Posterior vena cava (tissue), 2 donors: ENCODE results near the gene MED15. TPM values are rescaled to one million over a fixed set of nuclear protein-coding genes. Genes with fewer than 3 reads are reported as not detected.

ENCODE experiments used
- DNase-seq: peaks from one replicate; pipeline ENCODE4 v3.0.0-alpha.2; 2020; ENCODE audit warnings: low spot score
- intact Hi-C, 2 donors: fragments of 100-400 bp; cut with DNase I; formaldehyde crosslinking; loops; one replicate each; pipeline versions ENCODE4 v1.14.1 to v1.14.2; 2022 to 2023
- long read RNA-seq, 2 donors: library from polyadenylated mRNA; unstranded; transcript quantifications; one replicate each; pipeline ENCODE4 v2.0.0, GENCODE V29; 2020 to 2021
- total RNA-seq, 2 donors: library from RNA; stranded (reverse); fragmentation: NEBNext Ultra II Directional; extraction: Animal tissue kit (Norgen Biotek cat#: 25700); gene quantifications; one replicate each; pipeline ENCODE4 v1.2.1, GENCODE V29; 2021
- donor health status: DM: yes; HTN: yes; CAD: no.
- donor health status: DM: yes; HTN: yes; CAD: no.

The MED15 gene, protein sequence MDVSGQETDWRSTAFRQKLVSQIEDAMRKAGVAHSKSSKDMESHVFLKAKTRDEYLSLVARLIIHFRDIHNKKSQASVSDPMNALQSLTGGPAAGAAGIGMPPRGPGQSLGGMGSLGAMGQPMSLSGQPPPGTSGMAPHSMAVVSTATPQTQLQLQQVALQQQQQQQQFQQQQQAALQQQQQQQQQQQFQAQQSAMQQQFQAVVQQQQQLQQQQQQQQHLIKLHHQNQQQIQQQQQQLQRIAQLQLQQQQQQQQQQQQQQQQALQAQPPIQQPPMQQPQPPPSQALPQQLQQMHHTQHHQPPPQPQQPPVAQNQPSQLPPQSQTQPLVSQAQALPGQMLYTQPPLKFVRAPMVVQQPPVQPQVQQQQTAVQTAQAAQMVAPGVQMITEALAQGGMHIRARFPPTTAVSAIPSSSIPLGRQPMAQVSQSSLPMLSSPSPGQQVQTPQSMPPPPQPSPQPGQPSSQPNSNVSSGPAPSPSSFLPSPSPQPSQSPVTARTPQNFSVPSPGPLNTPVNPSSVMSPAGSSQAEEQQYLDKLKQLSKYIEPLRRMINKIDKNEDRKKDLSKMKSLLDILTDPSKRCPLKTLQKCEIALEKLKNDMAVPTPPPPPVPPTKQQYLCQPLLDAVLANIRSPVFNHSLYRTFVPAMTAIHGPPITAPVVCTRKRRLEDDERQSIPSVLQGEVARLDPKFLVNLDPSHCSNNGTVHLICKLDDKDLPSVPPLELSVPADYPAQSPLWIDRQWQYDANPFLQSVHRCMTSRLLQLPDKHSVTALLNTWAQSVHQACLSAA
- total RNA-seq, result 10 to 100 TPM; 75.9 to 80.5 TPM
- long read RNA-seq, donor 1, partial matches to known transcripts, result 22 of 32 reads
- long read RNA-seq, donor 1, other reads (novel, unspliced or antisense), result 5 of 32 reads
- long read RNA-seq, donor 2, partial matches to known transcripts, result 39 of 51 reads
- long read RNA-seq, donor 2, other reads (novel, unspliced or antisense), result 5 of 51 reads

DNA sequence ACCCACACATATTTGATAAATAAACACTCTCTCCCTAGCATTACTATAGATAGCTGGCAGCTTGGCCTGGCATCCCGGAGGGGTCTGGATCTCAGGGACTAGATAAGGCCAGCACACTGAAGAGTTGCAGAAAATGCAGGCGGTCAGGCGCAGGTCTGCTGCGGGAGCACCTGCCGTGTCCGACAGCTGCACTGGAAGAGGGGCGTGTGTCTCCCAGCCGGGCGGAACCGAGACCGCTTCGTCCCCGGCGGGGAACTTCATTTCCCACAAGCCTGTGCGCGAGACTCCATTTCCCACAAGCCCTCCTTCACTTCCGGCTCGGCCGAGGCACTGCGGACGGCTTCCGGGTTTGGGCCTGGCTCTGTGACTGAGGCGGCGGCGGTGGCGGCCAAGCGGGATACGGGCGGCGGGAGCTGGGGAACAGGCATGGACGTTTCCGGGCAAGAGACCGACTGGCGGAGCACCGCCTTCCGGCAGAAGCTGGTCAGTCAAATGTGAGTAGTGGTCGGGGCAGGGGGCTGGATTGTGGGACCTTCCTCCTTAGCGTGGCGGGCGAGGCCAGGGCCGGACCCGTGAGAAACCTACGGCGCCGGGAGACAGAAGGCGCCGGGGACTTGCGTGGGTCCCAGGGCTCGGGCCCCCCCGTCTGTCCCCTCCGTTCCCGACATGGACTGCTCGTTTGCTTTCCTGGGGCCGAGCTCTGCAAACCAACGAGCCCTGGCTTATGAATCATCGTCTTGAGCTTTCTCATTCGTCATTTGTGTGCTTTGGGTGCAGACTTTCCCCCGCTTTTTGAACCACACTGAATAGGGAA is at the start of gene MED15:
TSS of gene MED15 (plus strand) at position 358 of the 814 bp plus-strand sequence. CDS start at position 427, 69 bp downstream.
- intact Hi-C loops, result loop anchor here in 1 of 2 donors (1.0 kb wide), 1 partner anchor 112 kb away; no protein-coding TSS in a partner anchor
- DNase-seq, result peak; percentile 97

DNA sequence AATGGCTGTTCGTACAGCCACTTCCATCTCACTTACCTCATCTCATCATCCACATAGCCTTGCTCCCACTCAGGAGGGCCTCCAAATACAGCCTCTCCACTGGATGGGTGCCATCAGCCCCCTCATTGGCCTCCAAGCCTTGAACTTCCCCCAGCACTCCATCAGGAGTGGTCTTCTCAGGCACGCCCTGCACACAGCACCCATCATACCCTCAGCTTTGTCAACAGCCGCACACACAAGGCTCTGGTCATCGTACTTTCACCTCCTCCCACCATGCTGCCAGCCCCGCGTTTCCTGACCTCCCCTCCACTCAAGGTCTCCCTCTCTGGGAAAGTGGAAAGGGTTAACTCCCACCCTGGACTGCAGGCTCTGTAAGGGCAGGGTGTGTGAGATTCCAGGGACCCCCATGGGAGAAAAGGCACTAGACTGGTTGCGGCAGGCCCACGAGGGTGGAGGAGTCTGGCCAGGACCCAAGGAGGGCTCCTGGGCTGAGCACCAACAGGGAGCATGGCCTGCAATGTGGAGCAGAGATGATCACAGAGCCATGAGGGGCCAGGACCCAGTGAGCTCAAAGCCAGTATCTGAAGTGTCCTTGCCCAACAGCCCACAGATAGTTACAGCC is 48.8 kb upstream of the MED15 start:
- intact Hi-C loops, result loop anchor here in 1 of 2 donors (10.0 kb wide), 1 partner anchor 54 kb away; no protein-coding TSS in a partner anchor
- peak; percentile 58 for DNase-seq

DNA sequence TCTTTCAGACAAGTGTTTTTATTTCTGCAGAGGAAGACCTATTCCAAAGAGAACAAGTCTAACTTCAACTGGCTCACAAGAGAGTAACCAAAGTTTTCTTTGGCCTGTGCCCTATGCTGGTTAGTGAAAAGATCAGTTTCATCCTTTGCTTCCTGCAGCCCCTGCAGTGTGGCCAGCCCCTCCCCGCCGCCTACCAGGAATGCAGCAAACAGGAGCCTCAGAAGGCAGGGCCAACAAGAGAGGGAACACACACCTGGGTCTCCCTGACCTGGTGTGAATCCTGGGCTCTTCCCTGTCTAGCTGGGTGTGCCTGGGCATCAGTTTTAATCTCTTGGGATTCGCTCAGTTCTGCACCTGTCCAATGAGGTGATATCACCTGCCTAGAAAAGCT is 48.3 kb upstream of the MED15 start:
- intact Hi-C loops, result loop anchor here in 1 of 2 donors (10.0 kb wide), 1 partner anchor 54 kb away; no protein-coding TSS in a partner anchor
- DNase-seq, result peak; percentile 52

DNA sequence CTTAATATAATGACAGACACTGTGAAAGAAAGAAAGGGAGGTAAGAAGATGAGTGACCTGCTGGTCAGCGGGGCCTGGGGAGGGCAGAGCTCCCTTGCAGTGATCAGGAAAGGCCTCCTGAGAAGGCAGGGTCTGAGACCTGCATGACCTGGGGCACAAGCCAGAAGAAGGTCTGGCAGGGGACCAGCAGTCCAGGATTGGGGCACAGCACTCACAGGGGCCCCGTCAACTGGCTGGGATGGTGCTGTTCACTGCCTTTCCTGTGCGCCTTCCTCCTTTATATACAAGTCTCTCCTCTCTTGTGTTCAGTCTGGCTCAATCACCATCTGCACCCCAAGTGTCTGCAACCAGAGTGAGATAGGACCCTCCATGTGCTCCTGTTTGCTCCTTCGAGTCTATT is 47.5 kb upstream of the MED15 start:
- intact Hi-C loops, result loop anchor here in 1 of 2 donors (10.0 kb wide), 1 partner anchor 55 kb away; no protein-coding TSS in a partner anchor
- DNase-seq, result peak; percentile 61

DNA sequence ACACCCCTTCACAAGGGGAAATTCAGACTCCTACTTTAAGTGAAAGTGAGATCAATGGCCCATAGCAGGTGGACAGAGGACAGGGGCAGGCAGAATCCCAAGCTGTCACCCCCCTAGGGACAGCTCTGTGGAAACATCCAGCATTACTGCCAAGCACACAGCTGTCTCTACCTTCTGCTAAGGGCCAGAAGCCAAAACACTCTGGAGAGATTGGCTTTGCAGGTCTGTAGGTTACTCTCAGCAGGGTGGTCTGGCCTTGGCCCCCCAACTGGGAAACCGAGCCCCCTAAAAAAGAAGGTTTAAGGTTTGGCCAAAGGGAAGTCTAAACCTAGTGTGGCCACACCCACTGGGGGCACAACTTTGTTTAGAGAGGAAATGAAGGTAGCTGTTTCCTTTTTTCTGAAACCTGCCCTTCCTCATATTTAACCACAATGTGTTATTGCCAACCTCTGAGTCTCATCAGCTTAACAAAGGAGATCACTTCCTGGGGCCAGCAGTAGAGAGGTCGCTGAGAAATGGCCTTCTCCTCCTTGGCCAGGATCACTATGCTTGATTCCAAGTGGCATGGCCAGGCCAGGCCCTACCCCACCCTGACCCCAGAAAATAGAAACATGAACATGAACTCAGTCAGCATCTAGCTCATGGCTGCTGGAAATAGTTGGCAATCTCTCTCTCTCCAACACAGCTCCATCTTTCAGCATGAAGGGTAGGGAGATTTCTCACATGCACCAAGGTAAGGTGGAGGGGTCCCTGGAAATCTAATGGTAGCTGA is 43.9 kb upstream of the MED15 start:
- DNase-seq, result no peak
- intact Hi-C loops, result no loop called here

DNA sequence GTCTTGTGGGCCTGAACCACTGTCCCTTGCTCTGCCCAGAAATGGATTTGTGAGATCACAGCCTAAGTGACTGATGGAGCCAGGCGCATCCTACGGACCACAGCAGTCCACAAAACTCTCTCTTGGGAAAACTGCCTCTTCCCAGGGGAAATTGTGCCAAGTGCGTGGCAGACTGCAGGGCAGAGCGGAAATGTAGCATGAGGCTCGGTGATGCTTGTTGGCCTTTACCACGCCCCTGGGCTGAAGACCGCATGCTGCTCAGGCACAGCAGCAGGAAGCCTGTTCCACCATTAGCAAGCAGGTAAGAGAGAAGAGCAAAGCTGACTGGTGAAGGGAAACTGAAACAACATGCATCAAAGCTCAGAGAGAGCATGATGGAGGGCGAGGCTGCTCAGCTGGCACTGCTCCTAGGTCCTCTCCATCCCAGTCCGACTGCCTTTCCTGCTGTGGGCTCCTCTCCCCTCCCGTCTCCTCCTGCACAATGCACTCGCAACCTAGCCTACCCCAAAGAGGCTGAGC is 43.3 kb upstream of the MED15 start:
- intact Hi-C loops, result no loop called here
- DNase-seq, result no peak

DNA sequence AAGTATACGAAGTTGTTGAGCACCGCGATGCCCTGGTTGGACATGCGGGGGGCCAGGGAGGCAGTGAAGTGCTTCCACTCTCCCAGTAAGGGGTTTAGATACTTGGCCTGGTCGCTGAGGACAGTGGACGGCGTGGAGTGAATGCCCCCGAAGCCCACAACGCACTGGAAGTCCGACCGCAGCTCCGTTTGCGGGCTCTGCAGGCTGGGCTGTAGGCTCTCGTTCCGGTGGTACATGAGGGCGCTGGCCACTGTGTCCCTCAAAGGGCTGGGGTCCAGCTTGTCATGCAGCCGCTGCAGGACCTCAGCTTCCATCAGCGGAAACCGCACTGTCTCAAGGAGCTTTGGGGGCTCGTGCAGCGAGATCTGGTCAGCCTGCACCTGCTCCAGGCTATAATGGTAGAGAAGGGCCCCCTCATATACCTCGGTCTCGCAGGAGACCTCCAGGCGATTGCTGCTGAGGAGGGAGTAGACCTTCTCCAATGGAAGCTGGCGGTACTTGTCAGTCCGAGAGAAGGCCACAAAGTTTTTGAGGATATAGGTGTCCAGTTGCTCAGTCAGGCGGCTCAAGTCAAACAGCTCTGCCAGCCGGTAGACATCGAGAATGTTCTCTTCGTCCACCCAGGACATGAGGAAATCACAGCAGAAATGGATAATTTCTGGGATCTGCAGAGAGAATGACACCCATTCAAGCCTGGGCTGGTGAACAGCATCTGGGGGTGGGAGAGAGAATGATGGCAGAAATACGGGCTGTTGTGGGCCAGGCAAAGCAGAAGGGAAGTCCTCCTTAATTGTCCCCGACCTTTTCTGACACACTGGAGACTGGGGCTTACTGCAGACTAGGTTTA is 42.3 kb upstream of the MED15 start:
- peak; percentile 16 for DNase-seq
- intact Hi-C loops, result no loop called here

DNA sequence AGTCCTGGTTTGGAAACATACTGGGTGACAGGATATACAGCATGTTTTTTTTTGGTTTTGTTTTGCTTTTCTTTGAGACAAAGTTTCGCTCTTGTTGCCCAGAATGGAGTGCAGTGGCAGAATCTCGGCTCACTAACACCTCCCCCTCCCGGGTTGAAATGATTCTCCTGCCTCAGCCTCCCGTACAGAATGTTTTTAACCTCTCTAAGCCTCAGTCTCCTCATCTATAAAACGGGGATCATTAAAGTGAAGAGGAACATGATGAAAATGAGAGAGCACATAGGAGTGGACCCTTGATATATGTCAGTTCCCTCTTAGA is 41.7 kb upstream of the MED15 start:
- intact Hi-C loops, result no loop called here
- DNase-seq, result no peak

DNA sequence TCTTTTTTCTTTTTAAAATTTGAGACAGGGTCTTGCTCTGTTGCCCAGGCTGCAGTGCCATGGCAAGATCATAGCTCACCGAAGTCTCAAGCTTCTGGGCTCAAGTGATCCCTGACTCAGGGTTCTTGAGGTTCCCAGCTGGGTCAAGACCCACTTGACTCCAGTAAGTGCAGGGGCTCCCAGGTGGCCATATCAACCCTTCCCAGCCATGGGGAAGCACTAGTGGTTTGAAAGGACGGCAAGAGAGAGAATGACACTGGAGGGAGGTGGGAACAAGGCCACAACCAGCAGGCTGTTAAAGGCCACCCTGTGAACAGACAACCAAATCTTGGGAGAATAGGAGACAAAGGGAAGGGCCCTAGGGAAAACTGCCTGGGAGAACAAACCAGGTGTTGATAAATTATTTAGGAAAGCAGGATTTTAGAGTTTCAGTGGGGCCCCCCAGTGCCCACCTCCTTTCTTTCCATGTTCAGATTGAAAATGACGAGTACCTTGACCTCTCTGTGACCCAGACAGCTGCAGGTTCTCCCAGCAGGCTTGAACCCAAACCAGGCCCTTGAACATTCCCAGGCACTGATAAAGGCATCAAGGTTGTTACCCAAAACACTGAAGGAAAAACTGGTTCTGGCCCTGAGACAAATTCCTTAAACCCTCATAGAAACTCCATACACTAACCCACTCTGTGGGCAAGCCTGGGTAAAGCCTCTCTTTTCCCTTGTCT is 40.6 kb upstream of the MED15 start:
- intact Hi-C loops, result no loop called here
- peak; percentile 17 for DNase-seq

DNA sequence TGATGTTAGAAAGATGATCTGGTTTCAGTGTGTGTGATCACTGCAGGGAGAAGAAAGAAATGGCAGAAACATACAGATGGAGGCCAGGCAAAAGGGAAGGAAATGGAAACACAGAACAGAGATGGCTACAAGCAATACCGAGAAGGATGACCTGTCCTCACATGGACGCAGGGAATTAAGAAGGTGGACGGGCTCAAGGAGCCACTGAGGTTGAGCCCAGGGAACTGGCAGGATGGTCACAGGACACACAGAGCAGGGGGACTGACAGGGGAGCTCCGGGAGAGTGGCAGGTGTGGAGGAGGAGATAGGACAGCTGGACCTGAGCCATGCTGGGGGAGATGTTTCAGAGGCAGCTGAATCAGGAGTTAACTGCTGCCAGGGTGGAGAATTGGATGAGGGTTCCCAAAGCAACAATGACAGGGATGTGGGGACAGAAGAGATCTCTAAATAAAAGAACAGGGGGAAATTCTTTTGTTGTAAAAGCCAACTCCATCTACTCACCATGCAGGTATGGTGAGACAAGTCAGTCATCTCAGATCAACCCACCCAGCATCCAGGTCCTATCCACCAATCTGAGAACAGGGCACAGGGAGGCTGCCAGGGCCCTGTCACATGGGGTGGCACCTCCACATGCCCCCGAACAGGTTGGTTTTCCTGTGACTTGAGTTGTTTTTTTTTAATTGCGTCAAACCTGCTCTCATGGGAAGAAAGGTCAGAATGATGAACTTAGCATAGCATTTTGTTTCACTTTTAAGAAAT is 38.1 kb upstream of the MED15 start:
- no peak for DNase-seq
- intact Hi-C loops, result no loop called here

DNA sequence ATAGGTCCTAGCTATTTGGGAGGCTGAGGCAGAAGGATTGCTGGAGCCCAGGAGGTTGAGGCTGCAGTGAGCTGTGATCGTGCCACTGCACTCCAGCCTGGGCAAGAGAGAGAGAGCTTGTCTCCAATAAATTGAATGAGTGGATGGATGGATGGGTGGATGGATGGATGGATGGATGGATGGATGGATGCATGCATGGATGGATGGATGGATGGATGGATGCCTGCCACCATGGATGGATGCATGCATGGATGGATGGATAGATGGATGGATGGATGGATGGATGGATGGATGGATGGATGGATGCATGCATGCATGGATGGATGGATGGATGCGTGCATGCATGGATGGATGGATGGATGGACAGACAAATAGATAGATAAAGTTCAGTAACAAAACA is 36.9 kb upstream of the MED15 start:
- DNase-seq, result peak; percentile 25
- intact Hi-C loops, result loop anchor here in 1 of 2 donors (5.0 kb wide), 1 partner anchor 923 kb away; no protein-coding TSS in a partner anchor

DNA sequence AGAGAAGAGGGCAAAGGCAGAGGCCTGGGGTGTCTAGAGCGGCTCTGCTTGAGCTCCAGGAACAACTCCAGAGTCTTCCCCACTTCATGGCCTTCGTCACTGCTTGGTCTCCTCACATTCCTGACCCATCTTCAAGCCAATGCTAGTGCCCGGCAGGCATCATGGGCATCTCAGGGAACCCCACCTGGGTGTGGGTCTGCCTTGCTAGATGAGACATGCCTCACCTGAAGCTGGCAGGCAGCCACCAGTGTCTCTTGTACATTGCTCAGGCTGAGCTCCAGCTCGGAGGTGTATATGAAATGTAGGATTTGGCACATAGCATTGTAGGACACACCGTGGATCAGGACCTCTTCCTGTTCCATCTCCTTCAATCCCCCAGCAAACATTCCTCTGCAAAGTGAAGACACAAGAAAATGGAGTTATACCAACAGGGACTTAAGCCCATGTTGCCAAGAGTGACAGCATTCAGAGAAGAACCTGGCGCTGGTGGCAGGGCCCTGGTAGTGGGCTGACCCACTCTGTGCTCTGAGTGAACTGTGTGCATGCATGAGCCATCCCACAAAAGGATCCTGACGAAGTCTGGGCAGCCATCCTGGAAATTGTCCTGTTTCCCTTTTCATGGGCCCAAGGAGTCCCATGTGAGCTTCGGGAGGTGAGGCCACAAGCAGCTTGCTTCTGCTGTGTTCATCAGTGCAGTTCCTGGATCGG is 36.1 kb upstream of the MED15 start:
- DNase-seq, result no peak
- intact Hi-C loops, result loop anchor here in 1 of 2 donors (5.0 kb wide), 1 partner anchor 924 kb away; no protein-coding TSS in a partner anchor

DNA sequence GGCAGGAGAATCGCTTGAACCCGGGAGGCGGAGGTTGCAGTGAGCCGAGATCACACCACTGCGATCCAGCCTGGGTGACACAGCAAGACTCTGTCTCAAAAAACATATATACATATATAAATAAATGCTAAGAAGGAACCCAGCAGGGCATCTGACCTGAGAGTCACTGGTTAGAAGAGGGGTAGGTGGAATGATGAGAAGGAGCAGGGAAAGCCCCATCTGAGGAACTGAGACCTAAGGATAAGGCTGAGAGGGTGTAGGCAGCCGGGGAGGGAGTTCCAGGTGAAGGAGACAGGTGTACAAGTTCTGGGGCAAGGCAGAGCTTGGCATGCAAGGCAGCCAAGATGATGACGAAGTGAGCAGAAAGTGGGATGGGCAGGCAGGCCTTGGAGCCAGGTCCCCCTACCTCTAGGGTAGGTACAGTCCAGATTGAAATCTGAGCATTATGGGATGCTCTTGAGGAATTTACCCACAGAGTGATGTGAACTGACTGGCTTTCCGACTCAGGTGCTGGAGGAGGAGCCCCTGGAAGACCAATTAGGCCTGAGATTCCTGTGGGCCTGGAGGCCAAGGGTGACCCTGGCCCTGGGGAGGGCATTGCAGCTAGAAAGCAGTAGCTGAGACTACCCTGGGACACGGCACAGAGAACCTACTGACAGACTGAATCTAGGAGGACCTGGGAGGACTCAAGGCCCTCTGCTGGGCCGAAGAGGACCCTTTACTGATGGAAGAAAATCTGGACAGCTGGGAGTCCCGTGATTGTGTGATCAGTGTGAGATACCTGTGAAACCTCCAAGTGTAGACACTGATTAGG is 34.6 kb upstream of the MED15 start:
- DNase-seq, result peak; percentile 40
- intact Hi-C loops, result loop anchor here in 1 of 2 donors (5.0 kb wide), 1 partner anchor 926 kb away; no protein-coding TSS in a partner anchor

DNA sequence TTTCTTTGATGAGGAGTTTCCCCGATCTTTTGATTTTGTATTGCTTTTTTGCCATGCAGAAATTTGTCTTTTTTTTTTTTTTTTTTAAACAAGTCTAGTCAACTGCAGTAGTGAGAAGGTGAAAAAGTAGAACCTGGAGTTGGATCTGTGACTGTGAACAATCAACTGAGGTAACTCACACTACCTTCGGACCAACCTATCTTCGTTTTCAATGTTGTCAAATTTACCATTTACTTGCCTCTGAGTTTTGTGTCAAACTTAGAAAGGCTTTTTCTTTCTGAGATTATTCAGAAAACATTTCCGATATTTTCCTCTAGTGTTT is 32.3 kb upstream of the MED15 start:
- intact Hi-C loops, result no loop called here
- DNase-seq, result no peak
